Hepatocyte (in vitro differentiated cells): ENCODE results near the gene TRAPPC3L.

Experiments
- CTCF ChIP-seq: fragments of 200-600 bp; sonication (generic); IDR thresholded peaks from 2 replicates; pipeline ENCODE4 v1.5.1; 2016; ENCODE audit warnings: antibody characterized with exemption, mild to moderate bottlenecking; ENCODE audit not compliant: poor library complexity
- EZH2 ChIP-seq: fragments of 200-600 bp; sonication (generic); IDR thresholded peaks from 2 replicates; pipeline ENCODE4 v1.6.1; 2016; ENCODE audit warnings: antibody characterized with exemption, mild to moderate bottlenecking, borderline replicate concordance

GRCh38 chr6:116550796-116551195 lies 5.3 kb upstream of the TRAPPC3L start:
- TF ChIP-seq CTCF (no peak), EZH2 (no peak)
